GM20431 (cell line): ENCODE measurements around the gene VASH1.
"Not testable (repeated sequence)": the region's sequence is repeated elsewhere in the genome, so short reads cannot be mapped to it uniquely, and the experiment has no call there.

Experiments
- in situ Hi-C: fragments of 300-500 bp; cut with MseI, MboI; formaldehyde crosslinking; loops from one replicate; pipeline ENCODE4 v1.15.0; 2020; ENCODE audit warnings: low sequenced_read_pairs; ENCODE audit not compliant: unreplicated experiment

The VASH1 gene

DNA sequence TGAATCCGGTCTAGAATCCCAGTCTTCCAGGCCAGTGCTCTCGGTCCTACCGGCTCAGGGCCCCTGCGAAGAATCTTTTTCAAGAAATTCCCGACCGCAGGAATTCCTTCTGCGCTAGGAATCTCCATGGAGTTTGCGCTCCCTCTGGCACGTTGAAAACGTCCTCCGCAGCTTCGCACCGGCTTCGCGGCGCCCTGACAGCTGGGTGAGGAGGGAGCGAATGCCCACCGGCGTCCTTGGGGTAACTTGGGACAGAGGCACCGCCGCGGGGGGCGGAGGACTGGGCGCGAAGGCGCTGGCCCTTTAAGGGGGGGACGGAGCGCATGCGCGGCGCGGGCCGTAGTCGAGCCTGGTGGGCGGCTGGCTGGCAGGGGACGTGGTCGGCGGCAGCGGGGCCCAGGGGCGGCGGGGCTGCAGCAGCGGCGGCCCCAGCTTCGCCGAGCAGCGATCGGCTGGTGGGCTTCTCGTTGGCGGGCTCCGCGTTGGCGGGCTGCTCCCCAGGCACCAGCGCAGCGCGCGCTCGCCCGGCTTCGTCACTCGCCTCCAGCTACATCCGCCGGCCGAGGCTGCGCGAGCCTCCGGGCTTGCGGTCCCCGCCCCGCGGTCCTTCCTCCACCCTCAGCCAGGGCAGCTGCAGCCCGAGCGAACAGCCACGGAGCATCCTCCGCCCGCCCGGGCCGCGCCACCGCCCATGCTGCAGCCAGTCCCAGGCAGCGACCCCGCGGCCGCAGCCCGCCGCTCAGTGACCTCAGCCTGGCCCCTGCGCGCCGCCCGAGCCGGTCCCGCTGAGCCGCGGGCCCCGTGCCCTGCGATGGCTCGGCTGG lies at the start of gene VASH1:
Gene VASH1, plus strand, starts transcription at position 333 of the 824 bp plus-strand sequence. CDS start 1,354 bp downstream, outside the sequence.
- in situ Hi-C loops: no loop called here

DNA sequence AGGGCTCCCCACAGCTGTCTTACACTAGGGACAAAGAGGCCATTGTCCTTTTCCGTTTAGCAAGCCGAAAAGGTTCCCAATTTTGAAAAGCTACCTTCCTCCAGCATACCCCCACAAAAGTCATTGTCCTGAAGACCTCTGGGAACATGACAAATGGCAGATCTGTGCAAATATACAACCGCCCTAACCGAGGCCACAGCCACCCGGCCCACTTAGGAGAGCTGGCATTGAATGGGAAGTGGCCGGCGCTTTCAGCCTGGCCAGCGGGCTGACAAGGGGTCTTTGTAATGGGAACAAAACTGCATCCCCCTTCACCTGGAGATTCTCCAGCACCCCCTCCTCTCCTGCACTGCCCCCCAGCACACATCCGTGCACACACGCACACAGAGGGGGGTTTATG lies 48.1 kb upstream of the VASH1 start:
- in situ Hi-C loops: no loop called here

DNA sequence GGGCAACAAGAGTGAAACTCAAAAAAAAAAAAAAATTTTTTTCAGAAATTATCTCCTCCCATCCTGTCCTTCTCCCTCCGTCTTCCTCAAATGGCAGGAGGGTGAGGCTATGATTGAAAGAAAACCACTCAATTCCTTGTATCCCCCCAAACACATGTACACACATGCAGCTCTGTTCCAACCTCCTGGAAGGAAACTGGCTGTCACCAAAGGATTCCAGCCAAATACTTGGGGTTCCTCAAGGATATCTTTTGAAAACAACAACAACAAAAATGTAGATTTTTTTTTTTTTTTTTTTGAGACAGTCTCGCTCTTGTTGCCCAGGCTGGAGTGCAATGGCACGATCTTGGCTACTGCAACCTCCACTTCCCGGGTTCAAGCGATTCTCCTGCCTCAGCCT lies 46.8 kb upstream of the VASH1 start:
- in situ Hi-C loops: no loop called here

DNA sequence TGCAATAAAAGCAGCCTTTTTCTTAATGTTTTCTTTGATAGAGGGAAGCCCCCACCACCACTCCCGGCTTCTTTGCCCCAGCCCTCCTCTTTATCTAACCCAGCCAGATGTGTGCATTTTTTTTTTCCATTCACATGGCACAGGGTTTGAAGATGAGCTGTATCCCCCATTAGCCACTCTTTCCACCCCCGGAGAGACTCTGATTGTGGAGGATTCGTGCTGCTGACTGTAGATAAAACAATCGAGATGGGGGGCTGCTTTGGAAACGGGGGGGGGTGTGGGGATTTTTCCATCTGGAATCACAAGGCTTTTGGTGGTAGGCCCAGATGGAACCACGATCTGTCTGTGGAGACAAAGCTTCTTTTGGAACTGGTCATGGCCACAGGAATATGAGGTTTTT lies 46.2 kb upstream of the VASH1 start:
- in situ Hi-C loops: no loop called here

DNA sequence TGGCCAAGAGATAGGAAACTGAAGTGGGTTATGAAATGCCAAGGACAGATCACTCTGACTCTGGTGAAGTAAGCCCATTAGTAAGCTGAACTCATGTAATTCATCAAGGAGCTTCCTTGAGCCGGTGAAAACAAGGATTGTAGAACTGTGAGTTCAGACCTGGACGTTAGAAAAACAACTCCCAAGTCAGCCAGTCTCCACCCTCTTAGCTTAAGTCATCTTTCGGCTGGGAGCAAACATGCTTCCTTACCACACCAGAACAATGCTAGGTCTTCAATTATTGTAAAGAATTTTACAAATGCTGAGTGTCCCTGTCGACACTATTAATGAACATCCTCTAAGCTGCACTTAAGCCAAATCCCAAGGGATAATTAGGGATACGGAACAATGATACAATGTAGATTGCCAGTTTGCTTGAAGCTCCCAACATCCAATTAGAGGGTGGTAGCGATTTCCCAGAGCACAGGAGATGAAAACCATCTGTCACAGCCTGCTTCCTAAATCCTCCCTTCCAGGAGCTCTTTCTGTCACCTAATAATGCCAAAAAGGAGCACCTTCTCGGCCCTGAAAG lies 45.7 kb upstream of the VASH1 start:
- in situ Hi-C loops: no loop called here

DNA sequence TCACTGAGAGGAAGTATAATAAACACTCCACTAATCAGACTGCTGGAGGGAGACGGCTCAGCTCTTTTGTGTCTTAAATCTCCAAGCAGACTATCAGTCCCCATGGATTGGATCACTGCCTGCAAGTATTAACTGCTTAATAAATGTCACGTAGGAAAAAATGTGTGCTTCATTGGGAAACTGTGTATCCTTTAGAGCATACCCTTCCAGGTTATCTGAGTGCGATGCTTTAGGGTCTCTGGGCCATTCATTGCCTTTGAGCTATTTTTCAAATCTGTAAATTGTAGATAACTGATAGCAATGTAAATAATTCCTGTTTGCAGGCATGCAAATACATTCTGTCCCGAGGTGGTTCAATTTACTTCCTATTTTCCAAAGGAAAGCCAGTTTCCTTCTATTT lies 45.0 kb upstream of the VASH1 start:
- in situ Hi-C loops: no loop called here

DNA sequence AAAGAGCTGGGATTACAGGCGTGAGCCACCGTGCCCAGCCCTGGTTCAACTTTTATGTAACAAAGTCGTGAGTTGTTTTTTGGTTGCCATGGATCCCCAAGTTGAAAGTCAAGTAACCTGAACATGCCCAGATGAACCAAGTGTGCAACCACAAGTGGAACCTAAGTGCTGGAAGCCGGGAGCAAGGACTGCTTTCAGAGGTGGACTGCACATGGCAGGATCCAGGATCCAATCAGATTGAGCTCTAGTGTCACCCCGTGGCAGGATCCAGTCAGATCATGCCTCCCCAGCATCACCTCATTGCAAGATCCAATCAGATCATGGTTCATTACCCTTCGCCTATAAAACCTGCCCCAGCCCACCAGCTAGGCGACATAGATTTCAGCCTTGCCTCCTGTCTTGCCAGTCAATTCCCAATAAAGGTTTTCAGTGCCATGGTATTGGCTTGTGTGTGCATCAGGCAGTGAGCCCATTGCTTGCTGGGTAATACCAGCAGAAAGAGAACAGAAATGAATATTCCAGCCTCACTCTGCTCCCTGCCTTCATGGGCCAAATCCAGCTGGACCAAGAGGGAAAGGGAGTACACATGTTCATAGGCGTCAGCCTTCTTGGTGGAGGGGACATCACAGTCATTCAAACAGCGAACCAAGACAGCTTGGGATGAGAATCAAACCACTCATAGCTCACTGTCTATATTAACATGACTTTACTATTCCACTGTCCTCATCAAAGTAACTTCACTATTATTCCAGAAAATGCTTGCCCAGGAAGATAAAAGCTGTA lies 43.6 kb upstream of the VASH1 start:
- in situ Hi-C loops: no loop called here

DNA sequence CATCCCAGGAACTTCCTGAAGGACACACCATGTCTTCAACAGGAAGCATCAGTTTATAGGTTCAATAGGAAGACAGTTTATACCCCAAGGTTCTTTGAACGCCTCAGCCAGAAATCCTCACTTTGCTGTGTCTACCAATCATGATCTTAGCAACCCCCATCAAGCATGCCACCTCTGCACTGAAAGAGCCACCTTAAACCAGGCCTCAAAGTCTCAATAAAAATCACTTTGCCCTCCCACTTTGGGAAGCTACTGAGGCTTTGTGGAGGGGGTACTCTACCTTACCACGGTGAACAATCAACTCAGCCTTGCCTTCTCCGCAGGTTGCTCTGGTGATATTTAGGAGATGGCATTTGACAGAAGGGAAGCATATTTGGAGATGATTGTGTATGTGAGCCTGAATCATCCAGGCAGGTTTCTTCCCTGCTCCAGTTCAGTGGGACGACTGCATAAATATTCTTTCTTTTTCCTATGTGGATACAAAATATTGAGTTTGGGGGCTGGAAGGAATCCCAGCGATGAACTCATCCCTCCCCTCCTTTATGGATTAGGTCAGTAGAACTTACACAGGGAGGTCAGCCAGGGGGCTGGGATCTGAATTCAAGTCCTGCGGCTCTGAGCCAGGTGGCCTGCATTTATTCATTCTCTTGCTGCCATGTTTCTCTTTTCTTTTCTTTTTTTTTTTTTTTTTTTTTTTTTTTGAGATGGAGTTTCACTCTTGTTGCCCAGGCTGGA lies 42.8 kb upstream of the VASH1 start:
- in situ Hi-C loops: no loop called here

DNA sequence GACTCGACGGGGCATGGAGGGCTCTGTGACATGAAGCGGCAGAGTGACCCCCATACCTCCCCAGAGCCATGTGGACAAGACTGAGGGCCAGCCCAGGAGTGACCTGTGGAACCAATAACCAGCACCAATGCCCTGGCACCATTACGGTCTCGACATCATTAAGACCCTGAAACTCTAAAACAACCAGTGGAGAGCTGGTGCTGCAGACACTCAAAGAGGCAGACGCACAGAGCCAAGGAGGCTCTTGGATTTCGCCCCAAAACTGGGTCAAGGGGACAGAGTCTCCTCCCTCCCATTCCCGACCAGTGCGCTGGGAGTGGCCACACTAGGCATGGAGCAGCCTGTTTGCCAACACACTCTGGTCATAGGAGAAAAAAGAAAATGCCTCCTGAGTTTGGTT lies 41.6 kb upstream of the VASH1 start:
- in situ Hi-C loops: no loop called here

DNA sequence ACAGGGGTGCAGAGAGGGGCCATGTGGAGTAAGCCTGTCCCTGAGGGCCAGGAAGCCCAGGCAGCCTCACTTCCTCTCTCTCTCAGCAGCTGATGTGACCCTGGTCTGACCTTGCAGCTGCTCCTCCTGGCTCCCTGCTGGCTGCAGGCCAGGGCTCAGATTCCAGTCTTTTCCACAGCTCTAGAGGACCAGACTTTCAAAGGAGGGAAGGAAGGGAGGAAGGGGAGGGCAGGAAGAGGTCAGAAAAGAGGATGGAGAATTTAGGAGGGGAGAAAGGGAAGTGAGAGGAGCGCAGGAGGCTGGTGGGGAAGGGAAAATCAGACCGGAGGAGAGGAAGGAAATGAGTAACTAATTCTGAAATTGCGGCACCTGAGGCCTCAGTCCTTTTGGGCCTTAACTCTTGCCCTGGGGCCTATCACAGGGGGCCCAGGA lies 40.9 kb upstream of the VASH1 start:
- in situ Hi-C loops: no loop called here

DNA sequence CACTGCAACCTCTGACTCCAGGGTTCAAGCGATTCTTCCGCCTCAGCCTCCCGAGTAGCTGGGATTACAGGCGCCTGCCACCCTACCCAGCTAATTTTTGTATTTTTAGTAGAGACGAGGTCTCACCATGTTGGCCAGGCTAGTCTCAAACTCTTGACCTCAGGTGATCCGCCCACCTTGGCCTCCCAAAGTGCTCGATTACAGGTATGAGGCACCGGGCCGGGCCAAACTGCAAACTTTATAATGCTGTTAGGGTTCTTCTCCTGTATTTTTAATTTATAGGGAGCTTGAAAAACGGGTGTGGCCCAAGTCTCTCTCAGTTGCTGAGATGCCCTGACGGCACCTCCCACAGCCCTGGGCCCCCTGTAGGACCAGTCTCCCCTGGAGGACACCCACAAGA lies 39.8 kb upstream of the VASH1 start:
- in situ Hi-C loops: not testable (repeated sequence)

DNA sequence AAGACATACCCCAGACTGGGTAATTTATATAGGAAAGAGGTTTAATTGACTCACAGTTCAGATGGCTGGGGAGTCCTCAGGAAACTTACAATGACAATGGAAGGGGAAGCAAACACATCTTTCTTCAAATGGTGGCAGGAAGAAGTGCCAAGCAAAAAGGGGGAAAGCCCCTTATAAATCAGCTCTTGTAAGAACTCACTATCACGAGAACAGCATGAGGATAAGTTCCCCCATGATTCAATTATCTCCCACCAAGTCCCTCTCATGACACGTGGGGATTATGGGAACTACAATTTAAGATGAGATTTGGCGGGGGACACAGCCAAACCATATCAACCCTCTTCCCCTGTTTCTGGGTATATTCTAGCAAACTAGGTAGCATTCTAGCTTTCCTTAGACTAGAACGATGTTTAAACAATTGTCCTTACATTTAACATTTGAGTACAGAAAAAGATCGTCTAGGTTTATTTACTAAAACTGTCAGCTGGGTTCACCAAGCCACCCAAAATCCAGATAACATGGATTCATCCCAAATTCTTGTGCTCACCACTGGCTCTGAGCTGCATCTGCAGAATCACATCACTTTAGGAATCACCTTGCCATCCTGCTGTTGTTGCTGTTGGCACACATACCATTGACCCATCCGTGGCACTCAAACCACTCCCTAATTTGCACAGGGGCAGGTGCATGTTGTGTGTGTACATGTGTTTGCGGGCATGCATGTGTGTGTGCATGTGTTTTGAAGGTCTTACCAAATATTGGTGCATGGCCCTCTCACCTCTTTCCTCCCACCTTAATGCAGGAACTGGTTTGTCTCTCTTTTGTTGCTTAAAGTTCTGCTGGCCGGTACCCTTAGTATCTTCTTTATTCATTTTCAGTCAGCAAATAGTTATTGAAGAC lies 36.4 kb upstream of the VASH1 start:
- in situ Hi-C loops: no loop called here

DNA sequence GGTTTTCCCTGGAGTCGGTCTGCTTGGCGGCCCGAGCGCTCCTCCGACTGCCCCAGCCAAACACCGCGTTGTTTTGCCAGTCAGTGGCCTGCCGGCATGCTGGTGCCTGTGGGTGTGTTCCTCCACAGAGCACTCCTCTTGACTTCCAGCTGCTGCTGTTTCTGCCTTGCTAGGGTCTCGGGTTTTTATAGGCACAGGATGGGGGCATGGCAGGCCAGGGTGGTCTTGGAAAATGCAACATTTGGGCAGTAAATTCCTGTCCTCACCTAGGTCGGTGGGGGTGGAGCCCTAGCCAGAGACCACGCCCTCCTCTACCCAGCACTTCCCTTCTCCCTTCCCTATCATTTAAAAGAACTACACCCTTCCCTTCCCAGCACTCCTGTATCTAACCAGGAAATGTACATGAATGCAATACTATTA lies 34.7 kb upstream of the VASH1 start:
- in situ Hi-C loops: no loop called here

DNA sequence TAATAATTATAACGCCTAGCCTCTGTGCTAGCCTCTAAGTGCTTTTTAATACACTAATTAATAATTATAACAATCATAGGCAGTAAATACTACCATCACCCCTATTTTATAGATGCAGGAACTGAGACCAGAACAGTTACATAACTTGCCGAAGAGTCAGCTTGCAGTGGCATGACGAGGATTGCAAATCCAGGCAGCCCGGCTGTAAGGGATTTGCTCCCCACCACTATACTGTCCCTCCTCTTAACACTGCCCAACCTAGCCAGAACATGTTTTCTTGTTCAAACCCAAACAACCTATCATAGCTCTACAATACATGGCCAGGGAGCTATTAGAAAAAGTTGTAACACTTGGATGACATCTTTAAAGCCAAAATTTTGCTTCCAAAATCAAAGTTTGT lies 33.9 kb upstream of the VASH1 start:
- in situ Hi-C loops: no loop called here

DNA sequence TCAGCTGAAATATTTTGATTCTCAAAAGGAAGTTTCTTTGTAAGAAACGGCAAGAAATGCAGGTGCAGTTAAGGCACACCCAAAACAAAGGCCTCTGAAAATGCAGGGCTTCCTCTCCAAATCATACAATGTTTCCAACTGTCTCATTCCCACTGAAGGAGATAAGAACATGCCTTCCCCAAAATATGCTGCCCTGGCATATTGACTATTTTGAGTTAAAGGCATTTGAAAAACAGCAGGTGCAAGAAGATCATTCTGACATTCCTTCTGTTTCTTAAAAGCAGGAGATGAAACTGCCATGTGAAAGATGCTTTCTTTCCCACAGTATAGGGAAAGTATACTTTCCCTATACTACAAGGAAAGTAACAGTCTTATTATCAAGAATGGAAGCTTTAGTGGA lies 33.4 kb upstream of the VASH1 start:
- in situ Hi-C loops: no loop called here

DNA sequence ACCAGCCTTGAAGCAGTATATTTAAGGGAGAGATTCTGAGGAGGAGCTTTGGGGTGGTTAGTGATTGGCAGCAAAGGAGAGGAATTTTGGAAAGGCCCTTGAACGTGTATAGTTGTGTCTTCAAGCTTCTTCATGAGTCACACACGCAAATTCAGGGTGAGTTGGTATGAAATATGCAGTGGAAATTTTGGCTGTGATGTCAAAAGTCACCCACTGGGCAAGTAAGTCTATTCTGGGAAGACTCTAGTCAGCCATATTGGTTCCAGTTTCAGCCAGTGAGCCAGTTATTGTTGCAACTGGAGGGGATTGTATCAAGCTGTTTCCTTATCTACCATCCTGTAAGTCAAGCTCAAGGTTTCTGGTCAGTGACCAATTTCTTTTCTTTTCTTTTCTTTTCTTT lies 32.0 kb upstream of the VASH1 start:
- in situ Hi-C loops: no loop called here

DNA sequence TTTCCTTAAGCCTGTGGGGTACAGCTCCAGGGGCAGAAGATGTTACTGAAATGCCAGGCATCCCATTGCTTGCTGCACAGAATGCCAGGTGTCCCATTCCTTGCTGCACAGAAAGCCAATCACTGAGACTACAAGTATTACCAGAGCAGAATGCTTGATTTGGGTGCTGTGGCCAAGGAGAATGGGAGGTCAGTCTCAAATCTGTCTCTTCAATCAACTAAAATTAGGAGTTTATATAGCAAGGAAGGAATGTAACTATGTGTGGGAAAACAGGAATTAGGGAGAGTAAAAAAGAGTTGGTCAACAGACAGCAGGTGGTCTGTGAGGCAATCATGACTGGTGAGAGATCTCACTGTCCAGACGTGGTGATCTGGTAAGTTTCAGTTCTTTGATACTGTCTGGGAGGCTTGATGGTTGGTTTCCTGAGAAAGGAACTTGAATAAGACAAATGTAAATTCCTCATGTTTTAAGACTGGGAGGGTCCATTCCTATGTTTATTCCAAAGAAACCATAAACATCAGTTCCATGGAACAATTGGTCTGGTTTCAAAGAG lies 31.2 kb upstream of the VASH1 start:
- in situ Hi-C loops: no loop called here

DNA sequence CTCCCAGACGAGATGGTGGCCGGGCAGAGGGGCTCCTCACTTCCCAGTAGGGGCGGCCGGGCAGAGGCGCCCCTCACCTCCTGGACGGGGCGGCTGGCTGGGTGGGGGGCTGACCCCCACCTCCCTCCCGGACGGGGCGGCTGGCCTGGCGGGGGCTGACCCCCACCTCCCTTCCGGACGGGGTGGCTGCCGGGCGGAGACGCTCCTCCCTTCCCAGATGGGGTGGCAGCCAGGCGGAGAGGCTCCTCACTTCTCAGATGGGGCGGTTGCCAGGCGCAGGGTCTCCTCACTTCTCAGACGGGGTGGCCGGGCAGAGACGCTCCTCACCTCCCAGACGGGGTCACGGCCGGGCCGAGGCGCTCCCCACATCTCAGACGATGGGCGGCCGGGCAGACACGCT lies 26.8 kb upstream of the VASH1 start:
- in situ Hi-C loops: not testable (repeated sequence)

DNA sequence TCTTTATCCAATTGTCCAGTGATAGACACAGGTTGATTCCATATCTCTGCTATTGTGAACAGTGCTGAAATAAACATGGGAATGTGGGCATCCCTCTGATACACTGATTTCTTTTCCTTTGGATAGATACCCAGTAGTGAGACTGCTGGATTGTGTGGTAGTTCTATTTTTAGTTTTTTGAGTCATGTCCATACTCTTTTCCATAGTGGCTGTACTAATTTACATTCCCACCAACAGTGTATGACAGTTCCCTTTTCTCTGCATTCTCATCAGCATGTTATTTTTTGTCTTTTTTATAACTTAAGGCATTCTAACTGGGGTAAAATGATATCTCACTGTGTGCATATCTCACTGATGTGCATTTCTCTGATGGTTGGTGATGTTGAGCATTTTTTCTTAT lies 24.8 kb upstream of the VASH1 start:
- in situ Hi-C loops: no loop called here
